Measurements from ENCODE around the gene AP3B2.
A peak's percentile ranks its signal among the peaks of the same experiment; 100 is the strongest.
"Not testable (repeated sequence)": the region's sequence is repeated elsewhere in the genome, so short reads cannot be mapped to it uniquely, and the experiment has no call there.

Gene AP3B2

GRCh38 chr15:82726816-82727215 is 17.1 kb upstream of the AP3B2 start:
- no peaks in the 10 kb centered on the region for H3K4me1 ChIP-seq (ENCODE audit: control insufficient read depth, insufficient read depth, low read length)
- H3K4me3 ChIP-seq (ENCODE audit: low read length): no peak overlapping the region
- no peaks in the 10 kb centered on the region for H3K36me3 ChIP-seq (ENCODE audit: insufficient read depth, low read length)
- no peaks in the 10 kb centered on the region for H3K27me3 ChIP-seq (ENCODE audit: control insufficient read depth, insufficient read depth, low read length)
- H3K4me2 ChIP-seq (ENCODE audit: low read length): no peak overlapping the region
- no peak overlapping the region for H3K9ac ChIP-seq (ENCODE audit: low read depth, low read length)
- no peaks in the 10 kb centered on the region for H3K9me3 ChIP-seq (replicated peaks; ENCODE audit: low read length)

GRCh38 chr15:82715003-82715402 is 5.3 kb upstream of the AP3B2 start:
- peaks cover 4% of the 10 kb centered on the region for H3K4me1 ChIP-seq (ENCODE audit: control insufficient read depth, insufficient read depth, low read length)
- no peak overlapping the region for H3K9ac ChIP-seq (ENCODE audit: low read depth, low read length)
- H3K36me3 ChIP-seq (ENCODE audit: insufficient read depth, low read length): no peaks in the 10 kb centered on the region
- H3K9me3 ChIP-seq (replicated peaks; ENCODE audit: low read length): no peaks in the 10 kb centered on the region
- peaks cover 35% of the 10 kb centered on the region for H3K27me3 ChIP-seq (ENCODE audit: control insufficient read depth, insufficient read depth, low read length)
- no peak overlapping the region for H3K4me2 ChIP-seq (ENCODE audit: low read length)
- H3K4me3 ChIP-seq (ENCODE audit: low read length): no peak overlapping the region

- no peak overlapping the region for H3K9ac ChIP-seq (ENCODE audit: low read depth, low read length)
- H3K27me3 ChIP-seq (ENCODE audit: control insufficient read depth, insufficient read depth, low read length): peaks cover 31% of the 10 kb centered on the region
- no peaks in the 10 kb centered on the region for H3K36me3 ChIP-seq (ENCODE audit: insufficient read depth, low read length)
- H3K4me1 ChIP-seq (ENCODE audit: control insufficient read depth, insufficient read depth, low read length): peaks cover 5% of the 10 kb centered on the region
- H3K4me3 ChIP-seq (ENCODE audit: low read length): no peak overlapping the region
- no peaks in the 10 kb centered on the region for H3K9me3 ChIP-seq (replicated peaks; ENCODE audit: low read length)
- no peak overlapping the region for H3K4me2 ChIP-seq (ENCODE audit: low read length)
Measured at GRCh38 chr15:82714016-82714415, 4.3 kb upstream of the AP3B2 start.

DNA sequence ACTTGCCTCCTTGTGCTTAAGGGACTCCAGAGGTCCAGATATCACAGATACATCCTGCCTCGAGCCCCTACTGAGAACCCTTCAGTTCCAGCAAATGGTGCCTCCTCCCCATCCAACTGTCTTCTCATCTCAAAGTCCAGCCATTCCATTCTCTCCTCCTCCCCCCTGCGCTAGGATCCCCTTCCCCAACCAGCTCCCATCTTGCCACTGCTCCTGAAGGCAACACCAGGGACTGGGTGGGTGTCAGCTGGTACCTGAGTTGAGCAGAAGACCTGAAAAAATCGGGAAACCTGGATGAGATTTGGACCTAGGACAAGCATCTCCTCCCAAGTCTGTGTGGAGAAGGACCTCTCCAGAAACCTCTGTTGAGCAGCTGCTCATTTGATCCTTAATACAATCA is 2.4 kb upstream of the AP3B2 start:
- Histone ChIP-seq H3K4me1 (ENCODE audit: control insufficient read depth, insufficient read depth, low read length) (peaks cover 5% of the 10 kb centered on the region), H3K9me3 (replicated peaks; ENCODE audit: low read length) (no peaks in the 10 kb centered on the region), H3K4me3 (ENCODE audit: low read length) (no peak overlapping the region), H3K36me3 (ENCODE audit: insufficient read depth, low read length) (no peaks in the 10 kb centered on the region), H3K9ac (ENCODE audit: low read depth, low read length) (no peak overlapping the region), H3K4me2 (ENCODE audit: low read length) (no peak overlapping the region), H3K27me3 (ENCODE audit: control insufficient read depth, insufficient read depth, low read length) (peaks cover 31% of the 10 kb centered on the region)

DNA sequence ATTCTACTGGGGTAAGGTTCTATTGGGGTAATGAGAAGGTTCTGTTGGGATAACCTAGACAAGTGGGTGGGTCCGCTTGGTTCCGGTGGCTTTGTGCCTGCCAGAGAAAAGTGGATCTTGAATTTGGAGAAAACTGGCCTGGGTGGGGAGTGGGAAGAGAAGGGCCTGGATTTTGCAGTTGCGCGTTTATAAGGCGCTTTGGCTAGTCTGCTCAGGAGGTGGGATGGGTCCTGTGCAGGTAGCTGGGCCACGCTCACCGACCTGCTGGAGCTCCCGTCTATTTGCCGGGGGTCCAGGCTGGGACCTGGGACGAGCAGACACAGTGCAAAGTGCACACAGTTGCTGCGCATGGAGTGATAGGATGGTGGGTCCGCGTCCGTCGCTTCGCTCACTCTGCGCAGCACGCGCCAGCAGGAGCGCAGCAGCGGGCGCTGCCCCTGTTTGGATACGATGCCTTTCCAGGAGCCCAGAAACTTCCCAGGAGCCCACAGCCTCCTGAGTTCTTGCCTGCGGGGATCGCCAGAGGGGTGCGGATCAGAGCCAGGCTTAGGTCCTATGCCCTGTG is 1.3 kb upstream of the AP3B2 start:
- H3K9ac ChIP-seq (ENCODE audit: low read depth, low read length): no peak overlapping the region
- H3K27me3 ChIP-seq (ENCODE audit: control insufficient read depth, insufficient read depth, low read length): peaks cover 31% of the 10 kb centered on the region
- peaks cover 5% of the 10 kb centered on the region for H3K4me1 ChIP-seq (ENCODE audit: control insufficient read depth, insufficient read depth, low read length)
- no peaks in the 10 kb centered on the region for H3K36me3 ChIP-seq (ENCODE audit: insufficient read depth, low read length)
- H3K4me2 ChIP-seq (ENCODE audit: low read length): no peak overlapping the region
- H3K9me3 ChIP-seq (replicated peaks; ENCODE audit: low read length): no peaks in the 10 kb centered on the region
- no peak overlapping the region for H3K4me3 ChIP-seq (ENCODE audit: low read length)

DNA sequence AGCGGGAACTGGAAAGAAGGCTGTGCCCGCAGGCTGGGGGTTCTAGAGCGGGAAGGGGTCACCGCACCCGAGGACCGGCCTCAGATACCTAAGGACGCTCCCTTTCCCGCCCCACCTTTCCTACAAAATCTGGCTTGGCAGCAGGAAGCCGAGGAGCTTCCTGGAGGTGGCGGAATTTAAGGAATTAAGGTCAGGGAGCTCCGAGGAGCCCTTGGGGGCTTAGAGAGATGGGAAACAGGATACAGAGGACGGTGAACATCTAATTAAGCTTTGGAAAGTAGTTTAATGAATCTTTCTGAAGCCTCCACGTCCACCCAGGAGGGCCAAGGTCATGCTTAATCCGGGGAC is 507 bp upstream of the AP3B2 start:
- Histone ChIP-seq H3K4me3 (ENCODE audit: low read length) (peak overlapping the region; percentile 77), H3K36me3 (ENCODE audit: insufficient read depth, low read length) (no peaks in the 10 kb centered on the region), H3K4me1 (ENCODE audit: control insufficient read depth, insufficient read depth, low read length) (peaks cover 5% of the 10 kb centered on the region), H3K4me2 (ENCODE audit: low read length) (peak overlapping the region; percentile 97), H3K9ac (ENCODE audit: low read depth, low read length) (peak overlapping the region; percentile 48), H3K27me3 (ENCODE audit: control insufficient read depth, insufficient read depth, low read length) (peaks cover 29% of the 10 kb centered on the region), H3K9me3 (replicated peaks; ENCODE audit: low read length) (no peaks in the 10 kb centered on the region)

GRCh38 chr15:82709081-82709420 is 624 bp downstream of the AP3B2 start:
- Histone ChIP-seq H3K36me3 (ENCODE audit: insufficient read depth, low read length) (no peaks in the 10 kb centered on the region), H3K9ac (ENCODE audit: low read depth, low read length) (peak overlapping the region; percentile 48), H3K4me1 (ENCODE audit: control insufficient read depth, insufficient read depth, low read length) (peaks cover 5% of the 10 kb centered on the region), H3K27me3 (ENCODE audit: control insufficient read depth, insufficient read depth, low read length) (peaks cover 24% of the 10 kb centered on the region), H3K4me2 (ENCODE audit: low read length) (peak overlapping the region; percentile 97), H3K9me3 (replicated peaks; ENCODE audit: low read length) (no peaks in the 10 kb centered on the region), H3K4me3 (ENCODE audit: low read length) (peak overlapping the region; percentile 77)

- H3K9ac ChIP-seq (ENCODE audit: low read depth, low read length); H3K4me3 ChIP-seq (ENCODE audit: low read length); H3K27me3 ChIP-seq (ENCODE audit: control insufficient read depth, insufficient read depth, low read length); H3K4me2 ChIP-seq (ENCODE audit: low read length); H3K36me3 ChIP-seq (ENCODE audit: insufficient read depth, low read length); H3K4me1 ChIP-seq (ENCODE audit: control insufficient read depth, insufficient read depth, low read length); H3K9me3 ChIP-seq (replicated peaks; ENCODE audit: low read length): not testable (repeated sequence)
Measured at GRCh38 chr15:82705856-82706255, 3.8 kb downstream of the AP3B2 start.

- no peaks in the 10 kb centered on the region for H3K27me3 ChIP-seq (ENCODE audit: control insufficient read depth, insufficient read depth, low read length)
- no peak overlapping the region for H3K9ac ChIP-seq (ENCODE audit: low read depth, low read length)
- H3K4me1 ChIP-seq (ENCODE audit: control insufficient read depth, insufficient read depth, low read length): no peaks in the 10 kb centered on the region
- no peak overlapping the region for H3K4me3 ChIP-seq (ENCODE audit: low read length)
- no peaks in the 10 kb centered on the region for H3K9me3 ChIP-seq (replicated peaks; ENCODE audit: low read length)
- no peaks in the 10 kb centered on the region for H3K36me3 ChIP-seq (ENCODE audit: insufficient read depth, low read length)
- H3K4me2 ChIP-seq (ENCODE audit: low read length): no peak overlapping the region
Measured at GRCh38 chr15:82699726-82700125, 9.9 kb downstream of the AP3B2 start.

DNA sequence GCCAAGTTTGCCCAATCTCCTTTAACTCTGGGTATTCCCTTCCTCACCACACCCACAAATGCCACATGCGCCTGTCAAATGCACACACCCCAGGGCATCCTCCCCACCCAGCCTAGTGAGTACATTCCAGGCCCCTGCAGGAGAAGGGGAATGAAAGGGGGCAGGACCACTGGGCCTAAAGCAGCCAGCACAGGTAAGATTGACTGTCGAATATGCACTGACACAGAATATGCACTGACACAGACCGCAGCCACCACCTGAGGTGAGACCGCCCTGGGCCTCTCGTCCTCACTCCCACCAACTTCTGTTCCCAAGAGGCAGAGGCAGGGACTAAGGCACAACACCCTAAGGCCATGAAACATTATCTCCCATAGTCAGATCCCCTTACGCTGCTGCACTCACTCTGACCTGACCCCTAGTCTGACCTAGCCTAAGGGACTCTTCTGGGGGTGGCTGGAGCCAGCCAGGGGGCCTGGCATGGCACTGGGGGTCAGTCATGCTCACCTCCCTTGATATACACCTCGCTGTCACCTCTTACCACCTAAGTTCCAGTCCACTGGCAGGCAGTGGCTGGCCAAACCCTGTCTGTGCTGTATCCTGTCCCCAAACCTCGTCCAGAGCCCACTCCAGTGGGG is 10.8 kb downstream of the AP3B2 start:
- Histone ChIP-seq H3K36me3 (ENCODE audit: insufficient read depth, low read length) (no peaks in the 10 kb centered on the region), H3K4me3 (ENCODE audit: low read length) (no peak overlapping the region), H3K27me3 (ENCODE audit: control insufficient read depth, insufficient read depth, low read length) (no peaks in the 10 kb centered on the region), H3K4me2 (ENCODE audit: low read length) (no peak overlapping the region), H3K9me3 (replicated peaks; ENCODE audit: low read length) (no peaks in the 10 kb centered on the region), H3K9ac (ENCODE audit: low read depth, low read length) (no peak overlapping the region), H3K4me1 (ENCODE audit: control insufficient read depth, insufficient read depth, low read length) (no peaks in the 10 kb centered on the region)

GRCh38 chr15:82697735-82698407 is 11.8 kb downstream of the AP3B2 start:
- no peak overlapping the region for H3K4me3 ChIP-seq (ENCODE audit: low read length)
- H3K9me3 ChIP-seq (replicated peaks; ENCODE audit: low read length): no peaks in the 10 kb centered on the region
- no peaks in the 10 kb centered on the region for H3K4me1 ChIP-seq (ENCODE audit: control insufficient read depth, insufficient read depth, low read length)
- no peaks in the 10 kb centered on the region for H3K36me3 ChIP-seq (ENCODE audit: insufficient read depth, low read length)
- H3K4me2 ChIP-seq (ENCODE audit: low read length): no peak overlapping the region
- no peak overlapping the region for H3K9ac ChIP-seq (ENCODE audit: low read depth, low read length)
- no peaks in the 10 kb centered on the region for H3K27me3 ChIP-seq (ENCODE audit: control insufficient read depth, insufficient read depth, low read length)

GRCh38 chr15:82692171-82692570 is 17.5 kb downstream of the AP3B2 start:
- Histone ChIP-seq H3K4me2 (ENCODE audit: low read length) (no peak overlapping the region), H3K9me3 (replicated peaks; ENCODE audit: low read length) (no peaks in the 10 kb centered on the region), H3K27me3 (ENCODE audit: control insufficient read depth, insufficient read depth, low read length) (no peaks in the 10 kb centered on the region), H3K4me1 (ENCODE audit: control insufficient read depth, insufficient read depth, low read length) (no peaks in the 10 kb centered on the region), H3K36me3 (ENCODE audit: insufficient read depth, low read length) (no peaks in the 10 kb centered on the region), H3K9ac (ENCODE audit: low read depth, low read length) (no peak overlapping the region), H3K4me3 (ENCODE audit: low read length) (no peak overlapping the region)
